K562 (cell line): ENCODE data around the gene COL21A1. TPM values are rescaled to one million over a fixed set of nuclear protein-coding genes. Genes with fewer than 3 reads are reported as not detected.

ENCODE experiments used
- ATAC-seq: fragments of 200-7000 bp; cut with Tn5 transposase; 3 replicates; pipeline ENCODE4 v1.9.1; 2020; ENCODE audit warnings: moderate library complexity
- BruUV-seq: library from RNA; stranded (reverse); fragments of 400-500 nt; replicated peaks from 2 replicates; lab custom pipeline; 2021; lab: Mats Ljungman, UMichigan
- CTCF ChIA-PET: fragments of 300-600 bp; formaldehyde crosslinking; extraction: SDS; loops from one replicate; lab custom pipeline; 2021; ENCODE audit warnings: low intra/inter-chr PET ratio; lab: Yijun Ruan, JAX
- POLR2A ChIA-PET: fragments of 300-600, 350-650 bp; sonication (Branson Sonifier 250); formaldehyde crosslinking; extraction: SDS; loops from one replicate; lab custom pipeline; 2021; ENCODE audit warnings: antibody characterized with exemption, inconsistent platforms; lab: Yijun Ruan, JAX
- DNase-seq, 4 experiments: peaks; one replicate each; pipeline versions ENCODE4 v3.0.0 to v3.0.0-alpha.2; 2011 to 2018; ENCODE audit warnings: low spot score in 3 of 4, mixed read lengths in 3 of 4; ENCODE audit errors: extremely low read depth in 1 of 4
- FAIRE-seq: peaks from 2 replicates; lab custom pipeline; 2011; peaks lifted over from hg19 to GRCh38; lab: Jason Lieb, UNC
- H2AFZ ChIP-seq: 2 replicates; pipeline ENCODE4 v1.6.0; 2011; ENCODE audit warnings: low read depth, low read length, control low read depth, inconsistent platforms
- H3K27ac ChIP-seq: fragments of 200-600 bp; 3 replicates; pipeline ENCODE4 v1.8.0; 2011; ENCODE audit warnings: low read depth, mild to moderate bottlenecking, control low read depth, inconsistent platforms, low read length, moderate library complexity, mixed read lengths; ENCODE audit errors: extremely low read depth
- H3K27me3 ChIP-seq, 2 experiments: fragments of 300-600 bp in 1 of 2; 2 replicates in 1 of 2; 3 replicates in 1 of 2; pipeline versions ENCODE4 v1.6.0 to v1.8.0; 2011; ENCODE audit warnings: inconsistent platforms in 2 of 2, low read length in 2 of 2, mild to moderate bottlenecking in 1 of 2, mixed read lengths in 1 of 2, moderate library complexity in 1 of 2; ENCODE audit not compliant: control insufficient read depth in 2 of 2, insufficient read depth in 2 of 2
- H3K36me3 ChIP-seq: fragments of 300-600 bp; 3 replicates; pipeline ENCODE4 v1.8.0; 2011; ENCODE audit warnings: mild to moderate bottlenecking, low read length, inconsistent platforms; ENCODE audit not compliant: control insufficient read depth, insufficient read depth
- H3K4me1 ChIP-seq, 2 experiments: fragments of 200-600 bp in 1 of 2; replicated peaks in 1 of 2; 2 replicates in 1 of 2; 3 replicates in 1 of 2; pipeline versions ENCODE4 v1.5.1 to v1.8.0; 2011; ENCODE audit warnings: inconsistent platforms in 2 of 2, low read length in 2 of 2, mild to moderate bottlenecking in 1 of 2, mixed read lengths in 1 of 2, moderate library complexity in 1 of 2; ENCODE audit not compliant: control insufficient read depth in 2 of 2, insufficient read depth in 2 of 2
- H3K4me2 ChIP-seq: 2 replicates; pipeline ENCODE4 v1.6.1; 2011; ENCODE audit warnings: low read length, control low read depth, inconsistent platforms, mixed read lengths; ENCODE audit not compliant: insufficient read depth
- H3K4me3 ChIP-seq: fragments of 200-600 bp; sonication (generic), shearing (Covaris generic); 2 replicates; pipeline ENCODE4 v1.5.1; 2016; ENCODE audit warnings: control low read depth, inconsistent platforms
- H3K79me2 ChIP-seq: fragments of 200-600 bp; 3 replicates; pipeline ENCODE4 v1.8.0; 2011; ENCODE audit warnings: low read length, inconsistent platforms; ENCODE audit not compliant: control insufficient read depth, insufficient read depth
- H3K9ac ChIP-seq, 2 experiments: 2 replicates each; pipeline versions ENCODE4 v1.6.0 to v1.6.1; 2011; ENCODE audit warnings: low read depth in 2 of 2, low read length in 2 of 2, control low read depth in 1 of 2, inconsistent platforms in 1 of 2, mild to moderate bottlenecking in 1 of 2, mixed read lengths in 1 of 2; ENCODE audit not compliant: insufficient read depth in 1 of 2
- H3K9me1 ChIP-seq: one replicate; pipeline ENCODE4 v1.6.0; 2011; ENCODE audit warnings: inconsistent platforms, mild to moderate bottlenecking, low read length, moderate library complexity; ENCODE audit not compliant: control insufficient read depth, insufficient read depth
- H3K9me3 ChIP-seq: replicated peaks from 2 replicates; pipeline ENCODE4 v1.5.1; 2011; ENCODE audit warnings: low read depth, low read length, inconsistent platforms; ENCODE audit not compliant: control insufficient read depth, insufficient read depth
- H4K20me1 ChIP-seq: replicated peaks from 2 replicates; pipeline ENCODE4 v1.6.1; 2011; ENCODE audit warnings: low read length, inconsistent platforms, mixed read lengths; ENCODE audit not compliant: control insufficient read depth, insufficient read depth
- BCOR ChIP-seq: fragments of 450-650 bp; IDR thresholded peaks from 2 replicates; pipeline ENCODE4 v1.6.1; 2016
- BRF1 ChIP-seq: IDR thresholded peaks from 3 replicates; pipeline ENCODE4 v1.6.1; 2011; ENCODE audit warnings: borderline replicate concordance, mild to moderate bottlenecking; ENCODE audit not compliant: insufficient read length; ENCODE audit errors: extremely low read depth
- CLOCK ChIP-seq: fragments of 250-450 bp; sonication (Bioruptor Pico); IDR thresholded peaks from 2 replicates; pipeline ENCODE4 v1.4.0; 2020; ENCODE audit warnings: mild to moderate bottlenecking, moderate library complexity, borderline replicate concordance
- E2F3 ChIP-seq: fragments of 250-450 bp; sonication (Bioruptor Pico); IDR thresholded peaks from 2 replicates; pipeline ENCODE4 v1.4.0; 2020; ENCODE audit warnings: mild to moderate bottlenecking
- GMEB1 ChIP-seq: fragments of 250-450 bp; sonication (Bioruptor Pico); IDR thresholded peaks from 2 replicates; pipeline ENCODE4 v1.4.0; 2020; ENCODE audit warnings: mild to moderate bottlenecking
- HES1 ChIP-seq: fragments of 450-650 bp; IDR thresholded peaks from 2 replicates; pipeline ENCODE4 v1.6.1; 2016; ENCODE audit warnings: low read depth, mild to moderate bottlenecking, moderate library complexity
- HOXB6 ChIP-seq: fragments of 250-450 bp; sonication (Bioruptor Pico); IDR thresholded peaks from 2 replicates; pipeline ENCODE4 v1.5.1; 2022; ENCODE audit warnings: mild to moderate bottlenecking, borderline replicate concordance
- MAX ChIP-seq: sonication (generic); formaldehyde crosslinking; IDR thresholded peaks from 2 replicates; pipeline ENCODE4 v1.9.0; 2022; ENCODE audit warnings: mild to moderate bottlenecking, missing genetic modification reagents
- NCOA4 ChIP-seq: fragments of 450-650 bp; IDR thresholded peaks from 2 replicates; pipeline ENCODE4 v1.6.1; 2018; ENCODE audit warnings: mild to moderate bottlenecking; ENCODE audit not compliant: partially characterized antibody
- NFRKB ChIP-seq: fragments of 450-650 bp; IDR thresholded peaks from 2 replicates; pipeline ENCODE4 v1.6.1; 2016; ENCODE audit warnings: low read depth
- RBM22 ChIP-seq: fragments of 200-400 bp; formaldehyde crosslinking; IDR thresholded peaks from 2 replicates; pipeline ENCODE4 v1.6.1; 2018; ENCODE audit warnings: low read length, low read depth; ENCODE audit not compliant: poor library complexity, severe bottlenecking
- TARDBP ChIP-seq: fragments of 450-650 bp; IDR thresholded peaks from 2 replicates; pipeline ENCODE4 v1.6.1; 2016
- TEAD2 ChIP-seq: fragments of 450-650 bp; IDR thresholded peaks from 2 replicates; pipeline ENCODE4 v1.6.1; 2016; ENCODE audit warnings: missing genetic modification characterization, control low read depth, missing compliant biosample characterization
- U2AF1 ChIP-seq: fragments of 200-400 bp; formaldehyde crosslinking; optimal IDR thresholded peaks from 2 replicates; pipeline ENCODE3; 2017; ENCODE audit warnings: mild to moderate bottlenecking, low read depth, low read length, moderate library complexity
- ZNF449 ChIP-seq: fragments of 250-450 bp; sonication (Bioruptor Pico); IDR thresholded peaks from 2 replicates; pipeline ENCODE4 v1.8.0; 2022; ENCODE audit warnings: moderate library complexity, mild to moderate bottlenecking, inconsistent platforms
- ZNF696 ChIP-seq: fragments of 250-450 bp; sonication (Bioruptor Pico); conservative IDR thresholded peaks from 2 replicates; pipeline ENCODE4 v1.4.0; 2020; ENCODE audit warnings: mild to moderate bottlenecking, moderate library complexity
- WGBS: fragments of 100-300 bp; shearing (Covaris generic); methylation state at CpG from one replicate; pipeline ENCODE4 v1.1.6; 2016; ENCODE audit warnings: low coverage, mixed read lengths; ENCODE audit not compliant: insufficient coverage; ENCODE audit errors: missing lambda C conversion rate; 5-methylcytosine and 5-hydroxymethylcytosine counted together
- in situ Hi-C: fragments of 300-500 bp; cut with MboI; formaldehyde crosslinking; loops from 4 replicates; pipeline ENCODE4 v1.15.0; 2018; ENCODE audit warnings: inconsistent platforms, mixed read lengths
- intact Hi-C: fragments of 100-400 bp; cut with micrococcal nuclease; formaldehyde crosslinking; loops from 2 replicates; pipeline ENCODE4 v1.14.2; 2022
- polyA plus RNA-seq, 8 experiments: library from polyadenylated mRNA; depleted of rRNA in 4 of 8; stranded (reverse) in 5 of 8; unstranded in 3 of 8; fragments of >200 nt; fragmentation: Nextera tagmentation in 2 of 8; fragmentation: Illumina TruSeq in 1 of 8; extraction: Ambion mirVana in 2 of 8; extraction: Trizol in 1 of 8; gene quantifications; 2 replicates each; pipeline versions ENCODE4 v1.2.1 to v1.2.3, GENCODE V29; 2011 to 2014; ENCODE audit warnings: inconsistent platforms in 1 of 8, missing spikeins in 1 of 8
- total RNA-seq, 7 experiments: library from RNA; depleted of rRNA in 6 of 7; stranded (reverse); fragments of >200 nt in 6 of 7; fragmentation: Illumina TruSeq in 2 of 7; extraction: Trizol in 2 of 7; gene quantifications; 2 replicates each; pipeline versions ENCODE4 v1.2.1 to v1.2.3, GENCODE V29; 2011 to 2021; ENCODE audit warnings: low replicate concordance in 1 of 7

Gene COL21A1
- total and polyA plus RNA-seq, 9 of the 15 experiments (the other 6 are each of a cell fraction or from before 2014, with no cell fraction given) = 0.03 to 0.76 (median 0.25) TPM

- TF ChIP-seq MAX (CRISPR knock-in tag) = no peak
- TF ChIP-seq GMEB1 = no peak
- no peak for TF ChIP-seq BCOR
- TF ChIP-seq BRF1 = no peak
Measured at GRCh38 chr6:56172144-56172543, 75.2 kb downstream of the COL21A1 start (continued).

- Histone ChIP-seq H2AFZ (no peak overlapping the region), H3K79me2 (no peaks in the 10 kb centered on the region), H3K36me3 (no peaks in the 10 kb centered on the region), H3K27me3 (no peaks in the 10 kb centered on the region), H3K9me3 (no peaks in the 10 kb centered on the region), H3K9me1 (no peaks in the 10 kb centered on the region), H3K27ac (no peak overlapping the region), H3K4me1 (no peaks in the 10 kb centered on the region), H3K9ac (no peak overlapping the region), H3K4me3 (no peak overlapping the region), H4K20me1 (no peaks in the 10 kb centered on the region)
- intact Hi-C loops = no loop called here
- CTCF ChIA-PET = no interaction called here
- FAIRE-seq = no peak
- ATAC-seq = no peak
- in situ Hi-C loops = no loop called here
- TF ChIP-seq E2F3 = no peak
- no peak for TF ChIP-seq CLOCK (CRISPR knock-in tag)
- no peak for TF ChIP-seq U2AF1
- no peak for TF ChIP-seq NFRKB
- no peak for TF ChIP-seq NCOA4
- no peak for TF ChIP-seq HOXB6 (CRISPR knock-in tag)
- TF ChIP-seq HES1 = no peak
- TF ChIP-seq ZNF696 (CRISPR knock-in tag) = no peak
- no peak for TF ChIP-seq ZNF449 (CRISPR knock-in tag)
- TF ChIP-seq TARDBP = no peak
- TF ChIP-seq RBM22 = no peak
- no peak for TF ChIP-seq TEAD2 (tag)
- TF ChIP-seq, all 486 proteins: peak for 0
- DNase-seq = no peak
- H3K4me2 ChIP-seq = no peak overlapping the region
- POLR2A ChIA-PET = no interaction called here
- no TSS peak for BruUV-seq
- WGBS = 0% methylated on average over 1 of the region's 1 CpG
Measured at GRCh38 chr6:56169366-56169765, 78.0 kb downstream of the COL21A1 start.
